IMR-90 (cell line): Measurements from ENCODE around the gene PROZ. TPM values are rescaled to one million over a fixed set of nuclear protein-coding genes. Genes with fewer than 3 reads are reported as not detected.
A peak's percentile ranks its signal among the peaks of the same experiment; 100 is the strongest.

Experiments used
- ATAC-seq: fragments of 200-7000 bp; cut with Tn5 transposase; 2 replicates; pipeline ENCODE4 v1.9.1; 2020; ENCODE audit warnings: low read depth, mild to moderate bottlenecking, moderate library complexity
- BruUV-seq: library from RNA; stranded (reverse); fragments of 400-500 nt; replicated peaks from 2 replicates; lab custom pipeline; 2021; lab: Mats Ljungman, UMichigan
- CTCF ChIA-PET: fragments of 300-600 bp; formaldehyde crosslinking; extraction: SDS; loops from one replicate; lab custom pipeline; 2021; ENCODE audit warnings: antibody characterized with exemption; lab: Yijun Ruan, JAX
- POLR2A ChIA-PET: fragments of 300-600 bp; sonication (Branson Sonifier 250); formaldehyde crosslinking; loops from one replicate; lab custom pipeline; 2022; ENCODE audit warnings: antibody characterized with exemption; ENCODE audit not compliant: unreplicated experiment; lab: Charles Lee
- DNase-seq: peaks from one replicate; pipeline ENCODE4 v3.0.0; 2013
- H2AFZ ChIP-seq: replicated peaks from 2 replicates; pipeline ENCODE3; 2013; ENCODE audit warnings: low read length, mild to moderate bottlenecking; ENCODE audit not compliant: poor library complexity
- H2AK5ac ChIP-seq: 2 replicates; pipeline ENCODE4 v1.6.1; 2013; ENCODE audit warnings: low read depth, low read length, inconsistent platforms
- H2AK9ac ChIP-seq: replicated peaks from 2 replicates; pipeline ENCODE3; 2013; ENCODE audit warnings: mild to moderate bottlenecking, low read depth, low read length, moderate library complexity; ENCODE audit not compliant: poor library complexity
- H2BK120ac ChIP-seq: 2 replicates; pipeline ENCODE4 v1.6.1; 2013; ENCODE audit warnings: low read depth, low read length, inconsistent platforms
- H2BK15ac ChIP-seq: 3 replicates; pipeline ENCODE4 v1.6.1; 2013; ENCODE audit warnings: low read depth, low read length, inconsistent platforms
- H2BK20ac ChIP-seq: 2 replicates; pipeline ENCODE4 v1.6.1; 2013; ENCODE audit warnings: low read depth, mild to moderate bottlenecking, inconsistent platforms, low read length, moderate library complexity
- H2BK5ac ChIP-seq: 2 replicates; pipeline ENCODE4 v1.6.1; 2013; ENCODE audit warnings: mild to moderate bottlenecking, low read depth, low read length, inconsistent platforms; ENCODE audit not compliant: poor library complexity, severe bottlenecking
- H3K14ac ChIP-seq: replicated peaks from 2 replicates; pipeline ENCODE4 v1.6.1; 2013; ENCODE audit warnings: low read depth, low read length, inconsistent platforms
- H3K18ac ChIP-seq: 2 replicates; pipeline ENCODE4 v1.6.1; 2013; ENCODE audit warnings: low read depth, low read length, control low read depth
- H3K23ac ChIP-seq: 2 replicates; pipeline ENCODE4 v1.6.1; 2013; ENCODE audit warnings: low read depth, low read length, inconsistent platforms
- H3K27ac ChIP-seq: 2 replicates; pipeline ENCODE4 v1.5.1; 2013; ENCODE audit warnings: mild to moderate bottlenecking, control low read depth, low read length; ENCODE audit not compliant: insufficient read depth
- H3K27me3 ChIP-seq: 2 replicates; pipeline ENCODE4 v1.6.1; 2013; ENCODE audit warnings: low read length; ENCODE audit not compliant: control insufficient read depth, insufficient read depth
- H3K36me3 ChIP-seq: 2 replicates; pipeline ENCODE4 v1.6.1; 2013; ENCODE audit warnings: low read length, mixed read lengths; ENCODE audit not compliant: control insufficient read depth, insufficient read depth
- H3K4ac ChIP-seq: 2 replicates; pipeline ENCODE4 v1.6.1; 2013; ENCODE audit warnings: low read depth, low read length, inconsistent platforms
- H3K4me1 ChIP-seq: 2 replicates; pipeline ENCODE4 v1.6.1; 2013; ENCODE audit warnings: low read length, mixed read lengths; ENCODE audit not compliant: control insufficient read depth, insufficient read depth
- H3K4me2 ChIP-seq: 2 replicates; pipeline ENCODE4 v1.6.1; 2013; ENCODE audit warnings: low read depth, mild to moderate bottlenecking, control low read depth, low read length, moderate library complexity
- H3K4me3 ChIP-seq: 2 replicates; pipeline ENCODE4 v1.5.1; 2013; ENCODE audit warnings: low read depth, mild to moderate bottlenecking, control low read depth, low read length, moderate library complexity; ENCODE audit not compliant: insufficient read depth
- H3K56ac ChIP-seq: 2 replicates; pipeline ENCODE4 v1.6.1; 2013; ENCODE audit warnings: low read length, inconsistent platforms; ENCODE audit not compliant: insufficient read depth; ENCODE audit errors: extremely low read depth
- H3K79me1 ChIP-seq, 2 experiments: 2 replicates each; pipeline ENCODE4 v1.6.1; 2013; ENCODE audit warnings: low read length in 2 of 2, inconsistent platforms in 1 of 2, low read depth in 1 of 2
- H3K9ac ChIP-seq: 2 replicates; pipeline ENCODE4 v1.6.1; 2013; ENCODE audit warnings: low read depth, low read length, control low read depth
- H3K9me1 ChIP-seq: 2 replicates; pipeline ENCODE4 v1.6.1; 2013; ENCODE audit warnings: low read length, inconsistent platforms; ENCODE audit not compliant: insufficient read depth
- H3K9me3 ChIP-seq: 2 replicates; pipeline ENCODE4 v1.6.1; 2013; ENCODE audit warnings: low read length; ENCODE audit not compliant: control insufficient read depth, insufficient read depth
- H4K20me1 ChIP-seq: 2 replicates; pipeline ENCODE4 v1.6.1; 2013; ENCODE audit warnings: low read length, inconsistent platforms; ENCODE audit not compliant: insufficient read depth
- H4K5ac ChIP-seq: 2 replicates; pipeline ENCODE4 v1.6.1; 2013; ENCODE audit warnings: mild to moderate bottlenecking, low read depth, low read length, control low read depth
- H4K8ac ChIP-seq, 2 experiments: 2 replicates each; pipeline ENCODE4 v1.6.1; 2013; ENCODE audit warnings: low read depth in 2 of 2, low read length in 2 of 2, control low read depth in 1 of 2, inconsistent platforms in 1 of 2
- H4K91ac ChIP-seq: 2 replicates; pipeline ENCODE4 v1.6.1; 2013; ENCODE audit warnings: low read depth, low read length, inconsistent platforms; ENCODE audit not compliant: insufficient read depth
- CEBPB ChIP-seq: IDR thresholded peaks from 2 replicates; pipeline ENCODE4 v1.6.1; 2012; ENCODE audit warnings: low read depth, low read length, improper control_type of control experiment
- CHD1 ChIP-seq: IDR thresholded peaks from 2 replicates; pipeline ENCODE4 v1.6.1; 2012; ENCODE audit warnings: low read depth, low read length, improper control_type of control experiment
- MAZ ChIP-seq: IDR thresholded peaks from 2 replicates; pipeline ENCODE4 v1.6.1; 2012; ENCODE audit warnings: low read depth, mild to moderate bottlenecking, low read length, improper control_type of control experiment, moderate library complexity, borderline replicate concordance
- WGBS, 2 experiments: methylation state at CpG; one replicate each; pipeline versions ENCODE4 v1.1.5 to v1.1.7; 2013; ENCODE audit warnings: missing lambda C conversion rate in 2 of 2; ENCODE audit not compliant: insufficient read length in 1 of 2; ENCODE audit errors: extremely low coverage in 2 of 2; 5-methylcytosine and 5-hydroxymethylcytosine counted together
- dilution Hi-C: fragments of 300-500 bp; cut with HindIII; formaldehyde crosslinking; loops from one replicate; pipeline ENCODE4 v1.14.3; 2018; ENCODE audit warnings: low sequenced_read_pairs; ENCODE audit not compliant: unreplicated experiment
- in situ Hi-C: fragments of 300-500 bp; cut with MboI; formaldehyde crosslinking; loops from 3 replicates; pipeline ENCODE4 v1.14.3; 2019; ENCODE audit warnings: low sequenced_read_pairs, inconsistent platforms, mixed read lengths
- intact Hi-C: fragments of 100-400 bp; cut with micrococcal nuclease; formaldehyde crosslinking; loops from 2 replicates; pipeline ENCODE4 v1.10.0; 2022
- polyA plus RNA-seq, 3 experiments: library from polyadenylated mRNA; depleted of rRNA; stranded (reverse); fragments of >200 nt; gene quantifications; 2 replicates each; pipeline ENCODE4 v1.2.3, GENCODE V29; 2012; ENCODE audit warnings: low replicate concordance in 1 of 3
- total RNA-seq: library from RNA; depleted of rRNA; stranded (reverse); fragments of >200 nt; gene quantifications from 2 replicates; pipeline ENCODE4 v1.2.3, GENCODE V29; 2012
- TF ChIP-seq, protein P1 (sequence below): fragments of 150-350 bp; IDR thresholded peaks from 2 replicates; pipeline ENCODE4 v1.6.1; 2017; ENCODE audit warnings: mild to moderate bottlenecking, antibody characterized with exemption, low read length, low read depth

The PROZ gene
- total and polyA plus RNA-seq, 2 of the 4 experiments (the other 2 are of a cell fraction): not detected

DNA sequence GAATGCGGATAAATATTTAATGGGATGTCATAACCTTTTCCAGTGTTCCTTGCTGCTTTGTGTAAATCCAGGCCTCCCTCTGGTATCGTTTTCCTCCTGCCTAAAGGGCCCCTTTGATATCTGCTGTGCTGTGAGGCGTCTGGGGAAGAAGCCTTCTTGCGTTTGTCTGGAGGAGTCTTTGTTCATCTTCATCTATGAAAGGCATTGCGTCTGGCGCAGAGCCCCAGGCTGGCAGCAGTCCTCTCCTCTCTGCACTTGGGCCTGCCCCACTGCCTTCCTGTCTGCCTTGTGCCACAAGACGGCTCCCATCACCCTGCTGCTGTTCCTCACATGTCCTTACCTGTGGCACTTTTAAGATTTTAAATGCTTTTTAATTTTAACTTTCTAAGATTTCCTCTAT is 9.8 kb downstream of the PROZ start:
- intact Hi-C loops: no loop called here
- no peak for DNase-seq
- TF ChIP-seq MAZ (no peak), CHD1 (no peak), CEBPB (no peak)
- TF ChIP-seq, protein P1, sequence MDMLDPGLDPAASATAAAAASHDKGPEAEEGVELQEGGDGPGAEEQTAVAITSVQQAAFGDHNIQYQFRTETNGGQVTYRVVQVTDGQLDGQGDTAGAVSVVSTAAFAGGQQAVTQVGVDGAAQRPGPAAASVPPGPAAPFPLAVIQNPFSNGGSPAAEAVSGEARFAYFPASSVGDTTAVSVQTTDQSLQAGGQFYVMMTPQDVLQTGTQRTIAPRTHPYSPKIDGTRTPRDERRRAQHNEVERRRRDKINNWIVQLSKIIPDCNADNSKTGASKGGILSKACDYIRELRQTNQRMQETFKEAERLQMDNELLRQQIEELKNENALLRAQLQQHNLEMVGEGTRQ: no peak

More for the DNA sequence above, 9.8 kb downstream of the PROZ start:
- Histone ChIP-seq H3K9ac (no peak overlapping the region), H3K9me1 (peaks cover 11% of the 10 kb centered on the region), H3K4me1 (peaks cover 14% of the 10 kb centered on the region), H2BK15ac (no peak overlapping the region), H4K5ac (no peak overlapping the region), H3K27me3 (no peaks in the 10 kb centered on the region), H4K91ac (no peak overlapping the region), H2AFZ (no peak overlapping the region), H3K56ac (no peak overlapping the region), H2AK9ac (peak overlapping the region; percentile 9), H2BK120ac (no peak overlapping the region), H3K4ac (no peak overlapping the region), H3K14ac (no peak overlapping the region), H3K9me3 (0 out of 2 replicates have a peak, but pooled peaks cover 2% of the 10 kb centered on the region), H4K8ac (no peak overlapping the region), H2BK20ac (no peak overlapping the region), H3K4me2 (no peak overlapping the region), H4K20me1 (no peaks in the 10 kb centered on the region), H3K23ac (no peak overlapping the region), H3K4me3 (no peak overlapping the region), H3K36me3 (peaks cover 28% of the 10 kb centered on the region), H3K27ac (no peak overlapping the region), H3K79me1 (peaks cover 0 to 14% of the 10 kb centered on the region in 2 experiments; a peak in 2 of 4 replicates), H2AK5ac (no peak overlapping the region), H2BK5ac (no peak overlapping the region), H3K18ac (no peak overlapping the region)
- WGBS, 2 experiments: 77% methylated on average over 3 of the region's 7 CpGs; no CpG with 5 or more reads in 1 of the 2 experiments
- CTCF ChIA-PET: no interaction called here
- POLR2A ChIA-PET: no interaction called here
- dilution Hi-C loops (no loop called here), in situ Hi-C loops (no loop called here)
- ATAC-seq: no peak
- BruUV-seq: no TSS peak
